NCI-H2227 (cell line): Measurements from ENCODE around the gene TEX55.
"Not testable (repeated sequence)": the region's sequence is repeated elsewhere in the genome, so short reads cannot be mapped to it uniquely, and the experiment has no call there.

ENCODE experiments used
- DNase-seq: peaks from one replicate; lab custom pipeline; 2025; ENCODE audit not compliant: unreplicated experiment; lab: John Stamatoyannopoulos, UW

Gene TEX55

DNA sequence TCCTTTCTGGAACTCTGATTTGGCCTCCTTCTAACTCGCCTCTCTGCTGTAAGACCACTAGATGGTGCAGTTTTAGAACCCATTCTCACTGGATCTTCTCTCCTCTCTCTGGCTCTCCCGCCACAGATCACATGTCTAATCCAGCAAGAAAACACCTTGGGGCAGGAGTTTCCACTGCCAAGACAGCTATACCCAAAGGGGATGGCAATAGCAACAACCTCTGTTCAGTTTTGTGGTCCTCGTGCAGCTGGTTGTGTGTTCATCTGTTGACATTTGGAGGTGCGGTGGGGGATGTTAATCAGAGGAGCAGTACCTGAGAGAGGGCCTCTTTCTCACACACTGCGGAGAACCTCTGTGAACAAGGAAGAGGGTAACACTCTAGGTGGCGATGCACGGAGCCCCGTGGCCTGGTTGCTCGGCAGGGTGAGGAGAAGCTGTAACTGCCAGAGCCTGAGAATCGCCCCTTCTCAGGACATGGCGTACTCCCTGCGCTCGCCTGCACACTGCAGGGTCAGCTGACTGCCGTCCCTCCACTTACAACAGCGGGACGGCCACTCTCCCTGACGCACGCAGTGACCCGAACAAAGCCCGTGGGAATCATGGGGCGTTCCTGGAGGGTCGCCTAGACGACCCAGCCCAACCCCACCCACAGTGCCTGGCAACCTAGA is at the start of gene TEX55:
TSS of gene TEX55 (plus strand) at position 666 of the 668 bp plus-strand sequence. CDS start 25 bp downstream, outside the sequence.
- peak; percentile 66 for DNase-seq

DNA sequence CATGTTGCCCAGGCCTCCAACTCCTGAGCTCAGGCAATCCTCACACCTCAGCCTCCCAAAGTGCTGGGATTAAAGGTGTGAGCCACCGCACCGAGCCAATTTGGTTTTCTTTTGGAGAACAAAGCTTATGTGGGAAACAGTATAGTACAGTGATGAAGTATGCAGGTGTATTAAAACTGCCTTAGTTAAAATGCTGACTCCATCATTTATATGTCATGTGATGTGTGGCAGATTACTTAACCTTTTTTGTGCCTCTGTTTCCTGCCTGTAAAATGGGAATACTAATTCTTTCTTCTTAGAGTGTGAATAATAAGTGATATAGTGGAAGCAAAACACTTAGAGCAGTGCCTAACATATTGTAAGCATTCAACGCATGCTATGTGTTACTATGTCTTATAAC is 48.0 kb upstream of the TEX55 start:
- DNase-seq: no peak

- DNase-seq: peak; percentile 10
Measured at GRCh38 chr3:119098619-119099222, 47.2 kb upstream of the TEX55 start.

GRCh38 chr3:119099785-119100184 is 46.2 kb upstream of the TEX55 start:
- no peak for DNase-seq

GRCh38 chr3:119104031-119104430 is 41.9 kb upstream of the TEX55 start:
- no peak for DNase-seq

- not testable (repeated sequence) for DNase-seq
Measured at GRCh38 chr3:119118330-119118729, 27.6 kb upstream of the TEX55 start.

- no peak for DNase-seq
Measured at GRCh38 chr3:119120480-119120879, 25.5 kb upstream of the TEX55 start.

- DNase-seq: no peak
Measured at GRCh38 chr3:119122350-119122749, 23.6 kb upstream of the TEX55 start.

DNA sequence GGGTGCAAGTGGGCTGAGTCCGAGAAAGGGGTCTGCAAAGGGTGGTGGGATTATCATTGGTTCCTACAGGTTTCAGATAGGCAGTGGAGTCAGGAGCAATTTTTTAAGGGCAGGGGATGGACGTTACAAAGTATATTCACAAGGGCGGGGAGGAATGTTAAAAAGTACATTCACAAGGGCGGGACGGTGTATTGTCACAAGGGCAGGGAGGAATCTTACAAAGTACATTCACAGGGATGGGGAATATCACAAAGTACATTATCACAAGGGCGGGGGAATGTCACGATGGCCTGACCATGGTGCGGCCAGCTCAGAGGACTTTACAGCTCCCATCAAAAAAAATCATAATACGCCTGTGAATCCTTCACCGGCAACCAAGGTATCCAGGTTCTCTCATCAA is 20.6 kb upstream of the TEX55 start:
- no peak for DNase-seq

- no peak for DNase-seq
Measured at GRCh38 chr3:119125742-119126504, 20.0 kb upstream of the TEX55 start.

GRCh38 chr3:119130291-119130690 is 15.7 kb upstream of the TEX55 start:
- not testable (repeated sequence) for DNase-seq

- DNase-seq: not testable (repeated sequence)
Measured at GRCh38 chr3:119132291-119132690, 13.7 kb upstream of the TEX55 start.

DNA sequence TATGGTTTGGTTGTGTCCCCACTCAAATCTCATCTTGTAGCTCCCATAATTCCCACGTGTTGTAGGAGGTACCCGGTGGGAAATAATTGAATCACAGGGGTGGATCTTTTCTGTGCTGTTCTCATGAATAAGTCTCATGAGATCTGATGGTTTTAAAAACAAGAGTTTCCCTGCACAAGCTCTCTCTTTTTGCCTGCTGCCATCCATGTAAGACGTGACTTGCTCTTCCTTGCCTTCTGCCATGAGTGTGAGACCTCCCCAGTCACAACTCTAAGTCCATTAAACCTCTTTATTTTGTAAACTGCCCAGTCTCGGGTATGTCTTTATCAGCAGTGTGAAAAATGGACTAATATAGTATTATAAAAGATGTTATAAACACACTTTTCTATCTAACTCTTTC is 6.6 kb upstream of the TEX55 start:
- DNase-seq: not testable (repeated sequence)

DNA sequence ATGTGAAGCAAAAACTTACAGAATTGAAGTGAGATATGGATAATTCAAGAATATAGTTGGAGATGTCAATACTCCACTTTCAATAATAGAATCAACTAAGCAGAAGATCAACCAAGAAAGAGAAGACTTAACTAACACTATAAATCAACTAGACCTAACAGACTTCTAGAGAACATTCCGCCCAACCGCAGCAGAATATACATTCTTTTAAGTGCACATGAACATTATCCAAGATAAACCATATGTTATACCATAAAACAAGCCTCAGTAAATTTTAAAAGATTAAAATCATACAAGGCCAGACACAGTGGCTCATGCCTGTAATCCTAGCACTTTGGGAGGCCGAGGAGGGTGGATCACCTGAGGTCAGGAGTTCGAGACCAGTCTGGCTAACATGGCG is 5.5 kb upstream of the TEX55 start:
- DNase-seq: no peak

DNA sequence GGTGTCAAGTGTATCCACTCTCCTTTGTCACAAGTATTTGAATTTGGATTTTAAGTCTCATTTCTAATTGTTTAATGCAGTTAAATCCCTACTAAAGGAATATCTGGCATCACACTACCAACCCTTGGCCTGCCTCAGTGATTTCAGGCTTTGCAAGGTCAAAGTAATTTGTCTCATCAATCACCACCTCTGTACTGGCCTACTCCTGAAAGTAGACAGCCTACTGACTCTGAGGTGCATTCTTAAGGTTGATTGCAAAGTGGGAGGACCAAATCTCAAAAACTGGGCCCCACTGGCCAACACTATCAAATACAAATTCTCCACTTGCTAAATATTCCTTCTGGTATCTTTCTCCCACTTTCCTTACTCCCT is 851 bp upstream of the TEX55 start:
- no peak for DNase-seq

- no peak for DNase-seq
Measured at GRCh38 chr3:119146578-119147375, 812 bp downstream of the TEX55 start.

DNA sequence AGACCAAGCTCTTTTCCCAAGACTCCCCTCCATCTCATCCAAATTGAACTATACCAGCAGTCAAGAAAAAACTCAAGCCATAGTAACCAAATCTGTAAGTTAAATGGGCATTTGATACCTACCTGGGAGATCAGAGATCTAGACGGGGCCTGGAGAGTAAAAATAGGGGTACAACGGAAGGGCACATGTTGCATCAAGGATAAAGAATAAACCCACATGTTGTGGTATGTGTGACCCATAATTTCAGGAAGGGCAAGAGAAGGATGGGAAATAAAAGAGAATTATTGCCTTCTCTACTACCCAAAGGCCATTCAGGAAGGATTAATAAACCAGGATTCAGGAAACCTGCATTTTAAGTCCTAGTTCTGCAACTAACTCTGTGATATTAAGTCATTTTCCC is 1.5 kb downstream of the TEX55 start:
- DNase-seq: no peak

- no peak for DNase-seq
Measured at GRCh38 chr3:119148493-119149180, 2.7 kb downstream of the TEX55 start.

DNA sequence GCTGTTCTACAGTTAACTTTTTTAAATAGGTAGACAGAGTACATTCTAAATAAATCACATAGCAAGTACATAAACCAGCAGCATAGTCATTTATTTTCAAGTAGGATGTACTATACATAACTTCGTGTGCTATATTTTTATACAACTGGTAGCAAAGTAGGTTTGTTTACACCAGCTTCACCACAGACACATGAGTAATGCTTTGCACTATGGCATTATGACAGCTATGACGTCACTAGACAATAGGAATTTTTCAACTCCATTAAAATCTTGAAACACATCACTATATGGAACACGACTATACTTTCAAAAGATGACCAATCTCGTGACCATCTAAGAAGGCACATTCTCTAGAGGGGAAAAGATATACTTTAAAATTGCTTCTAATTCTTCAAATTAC is 3.5 kb downstream of the TEX55 start:
- no peak for DNase-seq

DNA sequence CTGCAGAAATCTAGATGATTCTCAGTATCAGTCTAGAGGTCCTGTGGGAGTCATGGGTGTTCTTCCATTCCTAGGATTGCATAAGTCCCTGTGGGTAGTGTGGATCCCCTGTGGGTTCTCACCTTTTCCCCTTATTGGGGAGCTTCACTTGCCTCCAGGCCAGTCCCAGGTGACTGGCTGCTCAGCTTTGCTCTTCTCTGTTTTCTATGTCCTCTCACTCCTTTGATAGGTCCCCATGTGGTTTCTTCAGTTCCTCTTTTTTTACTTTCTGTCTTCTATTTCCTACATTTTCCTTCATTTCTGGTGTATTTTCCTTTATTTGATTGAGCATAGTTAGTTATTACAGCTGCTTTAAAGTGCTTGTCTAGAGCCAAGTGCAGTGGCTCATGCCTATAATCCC is 10.9 kb downstream of the TEX55 start:
- DNase-seq: no peak

DNA sequence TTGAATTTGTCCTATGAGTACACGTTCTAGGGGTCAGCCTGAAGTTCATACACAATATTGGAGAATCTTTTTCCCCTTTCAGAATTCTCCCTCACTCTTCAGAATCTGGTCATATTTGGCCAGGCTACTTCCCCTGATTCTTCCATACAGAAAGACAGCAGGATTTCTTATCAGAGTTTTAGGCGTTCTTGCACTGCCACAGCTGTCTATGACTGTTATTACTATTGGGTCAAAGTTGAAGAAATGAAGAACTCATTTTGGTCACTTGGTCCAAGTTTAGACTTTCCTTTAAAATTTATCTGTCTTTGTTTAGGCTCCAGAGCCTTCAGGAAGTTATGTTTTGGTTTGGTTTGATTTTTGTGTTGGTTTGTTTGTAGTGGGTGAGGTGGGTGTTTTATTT is 12.0 kb downstream of the TEX55 start:
- DNase-seq: no peak
